Fibroblast of lung (primary cell): ENCODE results near the gene STOML1. TPM values are rescaled to one million over a fixed set of nuclear protein-coding genes. Genes with fewer than 3 reads are reported as not detected.

ENCODE experiments used
- DNase-seq, 2 donors: peaks; one replicate each; pipeline versions ENCODE4 v3.0.0 to v3.0.0-alpha.2; 2010; ENCODE audit warnings: low read depth in 2 of 2
- H2AFZ ChIP-seq: 2 replicates; pipeline ENCODE4 v1.5.1; 2012; ENCODE audit warnings: low read length, control low read depth, inconsistent platforms
- H3K27ac ChIP-seq: 2 replicates; pipeline ENCODE4 v1.5.1; 2011; ENCODE audit warnings: low read length, control low read depth; ENCODE audit not compliant: insufficient read depth
- H3K27me3 ChIP-seq: 2 replicates; pipeline ENCODE4 v1.5.1; 2011; ENCODE audit warnings: mild to moderate bottlenecking, low read length; ENCODE audit not compliant: control insufficient read depth, insufficient read depth
- H3K36me3 ChIP-seq: 2 replicates; pipeline ENCODE4 v1.5.1; 2011; ENCODE audit warnings: low read length; ENCODE audit not compliant: control insufficient read depth, insufficient read depth
- H3K4me1 ChIP-seq: 2 replicates; pipeline ENCODE4 v1.5.1; 2011; ENCODE audit warnings: low read length; ENCODE audit not compliant: control insufficient read depth, insufficient read depth; ENCODE audit errors: extremely low read depth
- H3K4me2 ChIP-seq: 2 replicates; pipeline ENCODE4 v1.5.1; 2011; ENCODE audit warnings: low read length, control low read depth; ENCODE audit not compliant: insufficient read depth; ENCODE audit errors: extremely low read depth
- H3K4me3 ChIP-seq, 4 experiments: fragments of 200-600 bp in 1 of 4; sonication (generic) in 1 of 4; replicated peaks in 1 of 4; 2 replicates each; pipeline ENCODE4 v1.5.1; 2011 to 2016; ENCODE audit warnings: low read length in 4 of 4, low read depth in 3 of 4, mild to moderate bottlenecking in 3 of 4, control low read depth in 2 of 4, inconsistent platforms in 1 of 4, mixed read lengths in 1 of 4; ENCODE audit not compliant: insufficient read depth in 1 of 4; ENCODE audit errors: control extremely low read depth in 1 of 4
- H3K79me2 ChIP-seq: 2 replicates; pipeline ENCODE4 v1.5.1; 2012; ENCODE audit warnings: mild to moderate bottlenecking, low read length, inconsistent platforms; ENCODE audit not compliant: control insufficient read depth, insufficient read depth
- H3K9ac ChIP-seq: 2 replicates; pipeline ENCODE4 v1.5.1; 2011; ENCODE audit warnings: mild to moderate bottlenecking, low read length, control low read depth; ENCODE audit not compliant: insufficient read depth
- H3K9me3 ChIP-seq: 2 replicates; pipeline ENCODE4 v1.5.1; 2012; ENCODE audit warnings: low read depth, low read length; ENCODE audit not compliant: control insufficient read depth, insufficient read depth
- H4K20me1 ChIP-seq: 2 replicates; pipeline ENCODE4 v1.5.1; 2011; ENCODE audit warnings: low read length; ENCODE audit not compliant: control insufficient read depth, insufficient read depth; ENCODE audit errors: extremely low read depth
- CTCF ChIP-seq, 2 donors: IDR thresholded peaks in 1 of 2; conservative IDR thresholded peaks in 1 of 2; 1 replicate in 1 of 2; 2 replicates in 1 of 2; pipeline ENCODE4 v1.5.1; 2011 to 2012; ENCODE audit warnings: low read length in 2 of 2, control low read depth in 1 of 2, inconsistent platforms in 1 of 2, low read depth in 1 of 2, mild to moderate bottlenecking in 1 of 2
- EZH2 ChIP-seq: IDR thresholded peaks from 2 replicates; pipeline ENCODE4 v1.5.1; 2012; ENCODE audit warnings: low read length, control low read depth, mild to moderate bottlenecking; ENCODE audit errors: missing control alignments
- polyA plus RNA-seq, 2 donors: library from polyadenylated mRNA; depleted of rRNA in 1 of 2; stranded (reverse) in 1 of 2; unstranded in 1 of 2; fragments of >200 nt; gene quantifications; 2 replicates each; pipeline ENCODE4 v1.2.1, GENCODE V29; 2011 to 2012; ENCODE audit warnings: missing spikeins in 1 of 2
- total RNA-seq: library from RNA; depleted of rRNA; stranded (reverse); fragments of >200 nt; gene quantifications from 2 replicates; pipeline ENCODE4 v1.2.1, GENCODE V29; 2014

STOML1 gene
- total and polyA plus RNA-seq, 2 donors (not counting 1 experiment from before 2014, with no cell fraction given): 9.8 to 24.8 TPM

- Histone ChIP-seq H3K79me2 (peaks cover 59% of the 10 kb centered on the region), H3K4me3 (no peak overlapping the region), H4K20me1 (peaks cover 4% of the 10 kb centered on the region), H3K36me3 (peaks cover 6% of the 10 kb centered on the region), H2AFZ (no peak overlapping the region), H3K27ac (no peak overlapping the region), H3K27me3 (no peaks in the 10 kb centered on the region), H3K4me2 (no peak overlapping the region), H3K9me3 (no peaks in the 10 kb centered on the region), H3K9ac (no peak overlapping the region), H3K4me1 (peaks cover 6% of the 10 kb centered on the region)
- no peak for TF ChIP-seq CTCF (conservative IDR thresholded peaks at IDR 0.05 in 1 of 2, IDR thresholded peaks at IDR 0.05 in 1 of 2; ENCODE audit: low read depth in 1 of 2, low read length in 2 of 2)
- no peak for TF ChIP-seq EZH2
- DNase-seq: peak; percentile 50 to 67
Measured at GRCh38 chr15:74011610-74012009, 19.5 kb upstream of the STOML1 start.

- Histone ChIP-seq H3K4me2 (peak overlapping the region; percentile 0), H3K9me3 (no peaks in the 10 kb centered on the region), H3K4me3 (peak overlapping the region in 1 of 4 experiments; percentile 4), H2AFZ (no peak overlapping the region), H3K9ac (no peak overlapping the region), H3K27ac (no peak overlapping the region), H3K4me1 (peaks cover 6% of the 10 kb centered on the region), H4K20me1 (peaks cover 4% of the 10 kb centered on the region), H3K79me2 (peaks cover 61% of the 10 kb centered on the region), H3K36me3 (peaks cover 6% of the 10 kb centered on the region), H3K27me3 (no peaks in the 10 kb centered on the region)
- DNase-seq: peak; percentile 19 to 71
- TF ChIP-seq EZH2 (no peak), CTCF (conservative IDR thresholded peaks at IDR 0.05 in 1 of 2, IDR thresholded peaks at IDR 0.05 in 1 of 2; ENCODE audit: low read depth in 1 of 2, low read length in 2 of 2) (no peak)
Measured at GRCh38 chr15:74010929-74011540, 18.9 kb upstream of the STOML1 start.

GRCh38 chr15:74008901-74009300 lies 16.8 kb upstream of the STOML1 start:
- Histone ChIP-seq H3K9ac (no peak overlapping the region), H3K79me2 (peaks cover 59% of the 10 kb centered on the region), H3K36me3 (peaks cover 7% of the 10 kb centered on the region), H3K4me1 (peaks cover 6% of the 10 kb centered on the region), H3K4me3 (no peak overlapping the region), H3K9me3 (no peaks in the 10 kb centered on the region), H2AFZ (no peak overlapping the region), H3K27ac (no peak overlapping the region), H3K4me2 (no peak overlapping the region), H3K27me3 (no peaks in the 10 kb centered on the region), H4K20me1 (peaks cover 4% of the 10 kb centered on the region)
- no peak for TF ChIP-seq EZH2
- no peak for TF ChIP-seq CTCF (conservative IDR thresholded peaks at IDR 0.05 in 1 of 2, IDR thresholded peaks at IDR 0.05 in 1 of 2; ENCODE audit: low read depth in 1 of 2, low read length in 2 of 2)
- DNase-seq: no peak
